Measurements from ENCODE around the gene GFOD2.

Gene GFOD2

DNA sequence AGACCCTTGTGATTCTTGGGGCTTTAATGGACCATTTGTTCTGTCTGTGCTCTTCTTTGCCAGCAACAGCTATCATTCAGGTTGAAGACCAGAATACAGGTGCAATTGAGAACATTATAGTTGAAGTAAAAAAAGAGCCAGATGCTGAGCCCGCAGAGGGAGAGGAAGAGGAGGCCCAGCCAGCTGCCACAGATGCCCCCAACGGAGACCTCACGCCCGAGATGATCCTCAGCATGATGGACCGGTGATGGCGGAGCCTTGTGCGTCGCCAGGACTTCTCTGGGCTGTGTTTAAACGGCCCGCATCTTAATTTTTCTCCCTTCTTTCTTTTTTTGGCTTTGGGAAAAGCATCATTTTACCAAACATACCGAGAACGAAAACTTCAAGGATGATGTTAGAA, 81.5 kb downstream of the GFOD2 start:
- H3K27me3 ChIP-seq (ENCODE audit: control insufficient read depth, insufficient read depth, low read length), result no peaks in the 10 kb centered on the region
- H3K36me3 ChIP-seq (ENCODE audit: control insufficient read depth, insufficient read depth, low read length), result peaks cover 37% of the 10 kb centered on the region
- no peaks in the 10 kb centered on the region for H3K9me3 ChIP-seq (ENCODE audit: control insufficient read depth, insufficient read depth, low read length)
- no peaks in the 10 kb centered on the region for H3K4me1 ChIP-seq (ENCODE audit: control insufficient read depth, insufficient read depth, low read length)
- H3K9ac ChIP-seq (ENCODE audit: low read depth, low read length), result no peak overlapping the region
- H3K4me3 ChIP-seq (ENCODE audit: low read depth, low read length), result no peak overlapping the region

DNA sequence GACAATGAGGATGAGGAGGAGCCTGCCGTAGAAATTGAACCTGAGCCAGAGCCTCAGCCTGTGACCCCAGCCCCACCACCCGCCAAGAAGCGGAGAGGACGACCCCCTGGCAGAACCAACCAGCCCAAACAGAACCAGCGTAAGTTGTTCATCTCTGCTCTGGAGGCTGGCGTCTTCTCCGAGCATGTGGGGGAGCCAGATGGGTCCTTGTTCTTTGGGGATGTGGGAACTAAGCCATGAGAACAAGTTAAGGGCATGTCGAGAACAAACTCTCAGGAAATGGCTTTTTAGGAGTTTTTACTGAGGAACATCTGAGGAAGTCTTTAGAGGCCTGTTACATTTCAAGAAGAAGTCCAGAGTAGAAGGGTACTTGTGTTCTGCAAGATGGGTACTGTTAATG, 82.4 kb downstream of the GFOD2 start:
- Histone ChIP-seq H3K36me3 (ENCODE audit: control insufficient read depth, insufficient read depth, low read length) (peaks cover 44% of the 10 kb centered on the region), H3K9ac (ENCODE audit: low read depth, low read length) (no peak overlapping the region), H3K9me3 (ENCODE audit: control insufficient read depth, insufficient read depth, low read length) (no peaks in the 10 kb centered on the region), H3K4me1 (ENCODE audit: control insufficient read depth, insufficient read depth, low read length) (no peaks in the 10 kb centered on the region), H3K27me3 (ENCODE audit: control insufficient read depth, insufficient read depth, low read length) (no peaks in the 10 kb centered on the region), H3K4me3 (ENCODE audit: low read depth, low read length) (no peak overlapping the region)

DNA sequence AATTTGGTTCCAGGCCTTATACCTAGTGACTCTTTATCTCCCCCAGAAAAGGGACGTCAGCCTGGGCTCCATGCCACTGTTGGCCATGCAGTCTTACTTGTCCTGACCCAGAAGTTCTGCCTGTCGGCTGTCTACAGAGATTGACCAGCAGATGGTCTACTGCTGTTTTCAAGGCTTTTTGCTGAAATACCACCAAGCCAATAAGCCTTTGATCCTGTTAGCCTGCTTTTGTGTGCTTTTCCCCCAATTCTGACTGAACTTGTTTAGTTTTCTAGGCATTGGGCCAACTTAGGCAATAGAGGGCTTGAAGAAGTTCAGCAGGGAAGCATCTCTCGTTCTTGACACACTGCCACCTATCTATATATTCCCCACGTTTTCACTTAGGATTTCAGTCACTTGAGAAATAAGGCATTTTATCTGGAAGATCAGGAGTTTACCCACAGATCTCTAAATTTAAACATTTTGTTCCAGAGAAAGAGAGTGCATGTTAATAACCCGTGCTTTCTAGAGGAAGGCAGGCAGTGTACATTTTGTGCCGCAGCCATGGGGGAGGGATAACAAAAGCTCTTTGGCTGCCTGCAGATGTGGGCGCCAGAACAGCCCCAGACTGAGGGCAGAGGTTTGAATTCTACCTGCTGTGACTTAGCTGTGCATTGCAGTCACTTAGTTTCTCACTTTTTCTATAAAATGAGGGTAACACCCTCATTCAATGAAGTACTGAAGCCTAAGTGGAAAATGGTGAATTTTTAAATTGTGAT, 86.5 kb downstream of the GFOD2 start:
- Histone ChIP-seq H3K36me3 (ENCODE audit: control insufficient read depth, insufficient read depth, low read length) (peaks cover 41% of the 10 kb centered on the region), H3K9ac (ENCODE audit: low read depth, low read length) (no peak overlapping the region), H3K4me3 (ENCODE audit: low read depth, low read length) (no peak overlapping the region), H3K9me3 (ENCODE audit: control insufficient read depth, insufficient read depth, low read length) (no peaks in the 10 kb centered on the region), H3K27me3 (ENCODE audit: control insufficient read depth, insufficient read depth, low read length) (no peaks in the 10 kb centered on the region), H3K4me1 (ENCODE audit: control insufficient read depth, insufficient read depth, low read length) (no peaks in the 10 kb centered on the region)

DNA sequence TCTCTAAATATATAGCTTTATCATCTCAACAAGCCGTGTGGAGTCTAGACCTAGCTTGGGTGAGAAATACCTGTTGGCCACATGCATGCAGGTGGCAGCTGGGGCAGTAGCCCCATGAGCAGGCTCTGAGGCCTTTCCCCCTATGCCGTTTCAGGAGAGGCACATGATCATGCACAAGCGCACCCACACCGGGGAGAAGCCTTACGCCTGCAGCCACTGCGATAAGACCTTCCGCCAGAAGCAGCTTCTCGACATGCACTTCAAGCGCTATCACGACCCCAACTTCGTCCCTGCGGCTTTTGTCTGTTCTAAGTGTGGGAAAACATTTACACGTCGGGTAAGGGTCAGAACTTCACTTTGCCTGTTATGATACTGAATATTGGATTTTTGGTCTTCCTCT, 90.9 kb downstream of the GFOD2 start:
- no peaks in the 10 kb centered on the region for H3K27me3 ChIP-seq (ENCODE audit: control insufficient read depth, insufficient read depth, low read length)
- no peaks in the 10 kb centered on the region for H3K9me3 ChIP-seq (ENCODE audit: control insufficient read depth, insufficient read depth, low read length)
- H3K36me3 ChIP-seq (ENCODE audit: control insufficient read depth, insufficient read depth, low read length), result peaks cover 41% of the 10 kb centered on the region
- no peak overlapping the region for H3K9ac ChIP-seq (ENCODE audit: low read depth, low read length)
- H3K4me3 ChIP-seq (ENCODE audit: low read depth, low read length), result no peak overlapping the region
- H3K4me1 ChIP-seq (ENCODE audit: control insufficient read depth, insufficient read depth, low read length), result no peaks in the 10 kb centered on the region

All from iPS-15b (cell line).